Common myeloid progenitor, CD34-positive (primary cell): ENCODE results near the gene VTI1A.
A peak's percentile ranks its signal among the peaks of the same experiment; 100 is the strongest.

Source experiments
- CTCF ChIA-PET: fragments of 350-600 bp; sonication (Branson Sonifier 250); formaldehyde crosslinking; loops from one replicate; lab custom pipeline; 2021; ENCODE audit warnings: antibody characterized with exemption; lab: Charles Lee
- POLR2A ChIA-PET: fragments of 350-600 bp; sonication (Branson Sonifier 250); formaldehyde crosslinking; loops from one replicate; lab custom pipeline; 2021; ENCODE audit warnings: antibody characterized with exemption; lab: Charles Lee
- DNase-seq, 3 donors: peaks; one replicate each; pipeline versions ENCODE4 v3.0.0 to v3.0.0-alpha.2; 2013
- H3K27ac ChIP-seq, 2 experiments: 1 replicate in 1 of 2; 2 replicates in 1 of 2; pipeline ENCODE4 v1.7.0; 2013; ENCODE audit warnings: inconsistent platforms in 2 of 2, low read length in 2 of 2, mild to moderate bottlenecking in 2 of 2, low read depth in 1 of 2, moderate library complexity in 1 of 2; ENCODE audit not compliant: severe bottlenecking in 2 of 2, insufficient read depth in 1 of 2, poor library complexity in 1 of 2
- H3K27me3 ChIP-seq, 5 experiments: replicated peaks in 2 of 5; 1 replicate in 3 of 5; 2 replicates in 2 of 5; pipeline versions ENCODE4 v1.6.1 to v1.7.0; 2013; ENCODE audit warnings: low read length in 4 of 5, mild to moderate bottlenecking in 2 of 5, moderate library complexity in 2 of 5, inconsistent platforms in 1 of 5; ENCODE audit not compliant: insufficient read depth in 5 of 5, control insufficient read depth in 4 of 5
- H3K36me3 ChIP-seq, 4 experiments: 1 replicate in 2 of 4; 2 replicates in 2 of 4; pipeline versions ENCODE4 v1.6.1 to v1.7.0; 2013; ENCODE audit warnings: low read length in 3 of 4, control low read depth in 1 of 4, mild to moderate bottlenecking in 1 of 4; ENCODE audit not compliant: control insufficient read depth in 4 of 4, insufficient read depth in 4 of 4
- H3K4me1 ChIP-seq, 4 experiments: 1 replicate in 3 of 4; 2 replicates in 1 of 4; pipeline versions ENCODE4 v1.6.1 to v1.7.1; 2013; ENCODE audit warnings: low read length in 3 of 4, mild to moderate bottlenecking in 3 of 4, control low read depth in 1 of 4, inconsistent platforms in 1 of 4, moderate library complexity in 1 of 4; ENCODE audit not compliant: control insufficient read depth in 4 of 4, insufficient read depth in 4 of 4; ENCODE audit errors: control extremely low read depth in 1 of 4
- H3K4me3 ChIP-seq, 7 experiments: 1 replicate in 4 of 7; 2 replicates in 3 of 7; pipeline versions ENCODE4 v1.5.1 to v1.7.0; 2013; ENCODE audit warnings: mild to moderate bottlenecking in 7 of 7, low read length in 6 of 7, moderate library complexity in 6 of 7, inconsistent platforms in 2 of 7, low read depth in 2 of 7, control low read depth in 1 of 7; ENCODE audit not compliant: insufficient read depth in 4 of 7, control insufficient read depth in 1 of 7; ENCODE audit errors: extremely low read depth in 1 of 7
- H3K9me3 ChIP-seq, 5 experiments: 1 replicate in 4 of 5; 2 replicates in 1 of 5; pipeline versions ENCODE4 v1.6.1 to v1.7.1; 2013; ENCODE audit warnings: low read length in 4 of 5, mild to moderate bottlenecking in 2 of 5, inconsistent platforms in 1 of 5, low read depth in 1 of 5, moderate library complexity in 1 of 5; ENCODE audit not compliant: control insufficient read depth in 4 of 5, insufficient read depth in 2 of 5; ENCODE audit errors: control extremely low read depth in 1 of 5
- WGBS: methylation state at CpG from one replicate; pipeline ENCODE4 v1.1.5; 2013; ENCODE audit not compliant: insufficient coverage; 5-methylcytosine and 5-hydroxymethylcytosine counted together

VTI1A gene

DNA sequence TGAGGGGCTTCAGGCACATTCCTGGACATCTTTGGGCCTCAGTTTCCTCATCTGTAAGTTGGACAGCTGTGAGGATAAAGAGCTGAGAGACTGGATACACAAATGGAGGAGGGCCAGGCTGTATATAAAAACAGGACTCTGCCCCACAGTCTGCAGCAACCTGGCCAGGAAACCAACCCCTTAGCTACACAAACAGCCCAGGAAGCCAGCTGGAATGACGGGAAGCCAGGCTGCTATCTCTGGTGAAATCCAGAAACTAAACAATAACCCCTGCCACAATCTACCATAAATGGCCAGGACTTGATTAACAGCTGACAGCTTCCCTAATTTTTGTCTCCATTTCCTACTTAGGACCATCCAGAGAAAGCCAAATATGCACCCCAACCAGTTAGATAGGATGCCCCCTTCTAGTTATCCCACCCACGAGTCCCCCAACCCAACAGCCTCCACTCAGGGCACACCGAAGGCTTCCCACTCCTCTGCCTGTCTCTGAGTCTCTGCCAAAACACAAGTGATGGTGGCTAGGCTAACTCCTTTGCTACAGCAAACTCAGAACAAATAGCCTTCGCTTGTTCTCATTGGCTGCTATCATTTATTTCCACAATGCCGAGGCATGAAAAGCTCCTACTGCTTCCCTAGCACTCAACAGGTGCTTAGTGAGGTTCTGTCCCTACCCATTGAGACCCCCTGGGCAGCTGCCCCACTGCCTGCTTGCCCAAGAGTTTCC is 393.1 kb downstream of the VTI1A start:
- POLR2A ChIA-PET: no interaction called here
- no peaks in the 10 kb centered on the region for H3K27me3 ChIP-seq
- WGBS: 96% methylated on average over 5 of the region's 5 CpGs
- H3K4me3 ChIP-seq: no peak overlapping the region
- H3K27ac ChIP-seq: no peak overlapping the region
- peaks cover 0 to 11% (median 0%) of the 10 kb centered on the region in 5 experiments for H3K9me3 ChIP-seq
- CTCF ChIA-PET: interaction anchor here (1.0 kb wide), 1 partner anchor 17 kb away, joined by 3 read pairs; no protein-coding TSS in a partner anchor
- no peaks in the 10 kb centered on the region for H3K36me3 ChIP-seq
- no peak for DNase-seq
- peaks cover 0 to 29% (median 14%) of the 10 kb centered on the region in 4 experiments for H3K4me1 ChIP-seq

DNA sequence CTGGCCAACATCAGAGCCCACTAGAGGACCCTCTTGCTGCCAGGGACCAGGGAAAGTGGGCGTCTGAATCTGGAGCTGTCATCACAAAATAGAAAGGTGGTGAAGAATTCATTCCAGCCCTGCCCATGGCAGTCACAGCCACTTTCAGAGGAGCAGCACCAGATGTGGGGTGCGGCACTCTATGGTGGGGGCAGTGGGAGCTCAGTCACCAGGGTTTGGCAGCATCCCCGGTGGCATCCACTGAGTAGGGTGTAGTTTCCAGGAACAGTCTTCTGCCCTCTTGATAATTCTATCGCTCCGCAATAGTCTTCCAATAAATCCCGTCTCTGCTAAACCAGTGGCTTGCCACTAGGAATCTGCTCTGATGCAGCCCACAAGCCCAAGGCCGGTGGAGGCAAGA is 394.5 kb downstream of the VTI1A start:
- Histone ChIP-seq H3K9me3 (peaks cover 0 to 11% (median 0%) of the 10 kb centered on the region in 5 experiments), H3K27me3 (no peaks in the 10 kb centered on the region), H3K27ac (no peak overlapping the region), H3K36me3 (no peaks in the 10 kb centered on the region), H3K4me1 (peaks cover 0 to 15% (median 13%) of the 10 kb centered on the region in 4 experiments), H3K4me3 (no peak overlapping the region)
- ChIA-PET CTCF (no interaction called here), POLR2A (no interaction called here)
- 98% methylated on average over 5 of the region's 7 CpGs for WGBS
- DNase-seq: no peak

DNA sequence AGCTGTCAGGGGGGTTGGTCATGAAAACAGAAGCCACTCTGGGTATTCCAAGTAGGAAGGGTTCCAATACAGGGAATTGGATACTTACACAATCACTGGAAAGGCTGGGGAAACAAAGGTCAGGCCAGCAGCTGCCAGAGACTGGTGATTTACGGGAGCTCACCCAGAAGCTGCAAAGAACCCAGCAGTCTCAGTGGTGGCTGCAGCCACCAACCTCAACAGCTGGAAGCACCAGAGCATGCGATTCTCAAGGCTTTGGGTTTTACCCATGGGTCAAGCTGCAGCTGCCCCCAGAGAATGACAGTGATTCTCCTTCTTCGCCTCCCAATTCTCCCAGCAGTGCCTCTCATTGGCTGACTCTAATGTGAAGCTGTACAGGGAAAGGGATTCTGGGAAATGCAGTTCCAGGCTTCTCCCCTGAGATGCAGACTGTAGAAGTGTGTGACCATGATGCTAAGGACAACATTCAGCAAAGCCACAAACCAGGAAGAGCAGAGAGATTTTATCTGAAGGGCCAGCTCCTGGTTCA is 395.9 kb downstream of the VTI1A start:
- Histone ChIP-seq H3K4me3 (no peak overlapping the region), H3K27ac (no peak overlapping the region), H3K27me3 (no peaks in the 10 kb centered on the region), H3K36me3 (no peaks in the 10 kb centered on the region), H3K9me3 (peaks cover 0 to 24% (median 10%) of the 10 kb centered on the region in 5 experiments), H3K4me1 (peaks cover 0 to 15% (median 13%) of the 10 kb centered on the region in 4 experiments)
- WGBS: 95% methylated on average over 3 of the region's 3 CpGs
- CTCF ChIA-PET: no interaction called here
- POLR2A ChIA-PET: no interaction called here
- no peak for DNase-seq

DNA sequence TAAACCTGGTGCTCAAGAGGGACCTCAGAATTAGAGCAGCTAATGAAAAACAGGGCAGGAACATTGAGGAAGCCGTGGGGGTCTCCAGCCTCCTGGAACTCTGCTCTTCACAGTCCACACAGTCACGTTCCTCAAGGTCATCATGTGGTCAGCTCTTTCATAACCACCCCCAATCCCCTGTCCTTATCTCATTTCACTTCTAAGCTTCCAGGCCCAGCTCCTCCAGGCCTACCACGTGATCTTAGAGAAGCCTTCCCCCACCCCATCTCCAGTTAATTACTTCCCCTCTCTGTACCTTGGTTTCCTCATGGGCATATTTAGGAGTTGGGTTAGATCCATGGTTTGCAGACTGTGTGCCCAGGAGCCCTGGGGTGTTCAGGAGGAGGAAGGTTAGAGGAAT is 396.6 kb downstream of the VTI1A start:
- Histone ChIP-seq H3K4me3 (peak overlapping the region in 1 of 7 experiments; percentile 38), H3K27me3 (no peaks in the 10 kb centered on the region), H3K4me1 (peaks cover 0 to 15% (median 13%) of the 10 kb centered on the region in 4 experiments), H3K36me3 (no peaks in the 10 kb centered on the region), H3K9me3 (peaks cover 0 to 29% (median 10%) of the 10 kb centered on the region in 5 experiments), H3K27ac (no peak overlapping the region)
- DNase-seq: peak in 2 of 3 donors; percentile 8 to 17
- 6% methylated on average over 2 of the region's 3 CpGs for WGBS
- CTCF ChIA-PET: no interaction called here
- POLR2A ChIA-PET: no interaction called here

DNA sequence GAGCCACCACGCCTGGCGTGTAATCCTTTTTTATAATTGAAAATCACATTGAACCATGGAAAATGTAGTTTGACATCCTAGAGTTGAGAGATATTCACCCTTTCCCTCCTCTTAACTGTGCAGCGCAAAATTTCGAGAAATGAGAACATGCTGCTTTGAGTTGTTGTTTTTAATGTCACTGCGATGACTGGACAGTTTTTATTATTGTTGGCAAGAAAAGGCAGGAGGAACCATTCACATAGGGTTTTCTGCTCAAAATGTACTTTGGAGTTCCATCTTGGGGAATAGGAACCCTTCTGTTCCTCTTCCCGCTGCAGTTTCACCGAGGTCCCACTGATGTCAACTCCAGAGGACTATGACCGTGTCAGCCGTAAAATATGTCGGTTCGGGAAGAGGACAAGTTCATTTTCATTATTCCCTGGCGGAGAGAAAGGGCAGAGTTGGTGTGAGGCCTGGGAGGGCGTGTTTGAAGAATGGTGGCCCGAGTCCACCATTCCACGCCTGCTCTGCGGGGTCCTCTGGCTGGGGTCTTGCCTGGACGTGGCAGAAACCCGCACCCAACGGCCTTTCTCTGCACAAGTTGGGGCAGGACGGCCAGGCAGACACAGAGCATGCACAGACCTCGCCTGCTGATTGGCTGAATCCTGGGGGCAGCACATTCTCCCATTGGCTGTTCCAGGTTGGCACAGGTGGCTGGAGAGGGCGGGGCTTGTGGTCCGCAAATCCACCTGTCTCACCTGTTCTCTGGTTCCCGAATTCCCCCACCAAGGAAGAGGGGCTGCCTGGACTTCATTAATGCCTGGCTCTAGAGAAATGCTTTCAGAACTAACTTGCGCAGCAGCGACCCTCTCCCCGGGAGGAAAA is 397.9 kb downstream of the VTI1A start:
- no peaks in the 10 kb centered on the region for H3K36me3 ChIP-seq
- no peak overlapping the region for H3K4me3 ChIP-seq
- H3K9me3 ChIP-seq: peaks cover 0 to 25% (median 10%) of the 10 kb centered on the region in 5 experiments
- 93% methylated on average over 25 of the region's 27 CpGs for WGBS
- no peak overlapping the region for H3K27ac ChIP-seq
- CTCF ChIA-PET: no interaction called here
- POLR2A ChIA-PET: no interaction called here
- no peaks in the 10 kb centered on the region for H3K27me3 ChIP-seq
- peak in 2 of 3 donors; percentile 3 to 10 for DNase-seq
- peaks cover 0 to 15% (median 13%) of the 10 kb centered on the region in 4 experiments for H3K4me1 ChIP-seq

DNA sequence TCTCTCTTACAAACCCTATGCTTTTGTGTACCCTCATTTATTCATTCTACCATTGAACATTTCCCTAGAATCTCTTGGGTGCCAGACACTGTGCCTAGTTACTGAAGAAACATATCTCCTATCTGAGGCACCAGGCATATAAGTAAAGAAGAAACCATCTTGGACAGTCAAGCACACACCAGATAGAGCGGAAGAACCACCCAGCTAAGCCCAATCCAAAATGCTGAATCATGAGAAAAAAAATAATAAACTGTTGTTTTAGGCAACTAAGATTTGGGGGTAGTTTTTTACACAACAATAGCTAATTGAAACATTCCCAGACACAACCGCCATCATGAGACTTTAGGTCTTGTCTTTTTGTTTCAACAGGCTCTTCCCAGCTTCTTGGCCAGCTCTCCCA is 400.8 kb downstream of the VTI1A start:
- no peaks in the 10 kb centered on the region for H3K27me3 ChIP-seq
- H3K4me1 ChIP-seq: peaks cover 0 to 25% (median 15%) of the 10 kb centered on the region in 4 experiments
- CTCF ChIA-PET: no interaction called here
- H3K36me3 ChIP-seq: no peaks in the 10 kb centered on the region
- H3K9me3 ChIP-seq: peaks cover 0 to 17% (median 10%) of the 10 kb centered on the region in 5 experiments
- H3K27ac ChIP-seq: no peak overlapping the region
- DNase-seq: no peak
- H3K4me3 ChIP-seq: no peak overlapping the region
- POLR2A ChIA-PET: no interaction called here
- 100% methylated on average over 1 of the region's 2 CpGs for WGBS
